K562 (cell line): Measurements from ENCODE around the gene ELP5. TPM values are rescaled to one million over a fixed set of nuclear protein-coding genes. Genes with fewer than 3 reads are reported as not detected.

Experiments used
- ATF7 ChIP-seq: fragments of 450-650 bp; IDR thresholded peaks from 2 replicates; pipeline ENCODE4 v1.7.1; 2014; ENCODE audit warnings: mild to moderate bottlenecking, moderate library complexity
- BHLHE40 ChIP-seq: IDR thresholded peaks from 2 replicates; pipeline ENCODE4 v1.6.1; 2011; ENCODE audit warnings: low read length, improper control_type of control experiment
- CCNT2 ChIP-seq: IDR thresholded peaks from 2 replicates; pipeline ENCODE4 v1.6.1; 2011; ENCODE audit warnings: borderline replicate concordance, low read depth, mild to moderate bottlenecking, moderate library complexity, mixed read lengths, low read length; ENCODE audit not compliant: insufficient read length; ENCODE audit errors: extremely low read depth
- FIP1L1 ChIP-seq: fragments of 200-400 bp; formaldehyde crosslinking; IDR thresholded peaks from 2 replicates; pipeline ENCODE4 v1.6.1; 2018; ENCODE audit warnings: mild to moderate bottlenecking, low read depth, low read length; ENCODE audit not compliant: poor library complexity, severe bottlenecking
- MAZ ChIP-seq, 2 experiments: fragments of 450-650 bp in 1 of 2; sonication (generic) in 1 of 2; formaldehyde crosslinking; IDR thresholded peaks in 1 of 2; conservative IDR thresholded peaks in 1 of 2; 2 replicates each; pipeline versions ENCODE4 v1.4.0 to v1.5.0; 2020; ENCODE audit warnings: mild to moderate bottlenecking in 1 of 2, missing genetic modification reagents in 1 of 2
- MTA2 ChIP-seq: fragments of 450-650 bp; IDR thresholded peaks from 2 replicates; pipeline ENCODE4 v1.6.1; 2016; ENCODE audit warnings: low read depth
- PCBP1 ChIP-seq: fragments of 200-400 bp; formaldehyde crosslinking; IDR thresholded peaks from 2 replicates; pipeline ENCODE4 v1.6.1; 2018; ENCODE audit warnings: mild to moderate bottlenecking, low read depth, low read length; ENCODE audit not compliant: poor library complexity, severe bottlenecking
- SIN3A ChIP-seq, 2 experiments: fragments of 150-350 bp in 1 of 2; IDR thresholded peaks; 2 replicates each; pipeline ENCODE4 v1.6.1; 2011 to 2016; ENCODE audit warnings: borderline replicate concordance in 2 of 2, low read depth in 2 of 2, low read length in 2 of 2, mild to moderate bottlenecking in 2 of 2, moderate library complexity in 2 of 2; ENCODE audit not compliant: control insufficient read depth in 1 of 2
- SMC3 ChIP-seq: conservative IDR thresholded peaks from 2 replicates; pipeline ENCODE4 v1.6.1; 2011; ENCODE audit warnings: low read depth, low read length, improper control_type of control experiment; ENCODE audit not compliant: insufficient read depth
- STAG1 ChIP-seq: sonication (generic); formaldehyde crosslinking; IDR thresholded peaks from 2 replicates; pipeline ENCODE4 v1.5.0; 2020; ENCODE audit warnings: missing genetic modification reagents, borderline replicate concordance
- polyA plus RNA-seq, 8 experiments: library from polyadenylated mRNA; depleted of rRNA in 4 of 8; stranded (reverse) in 5 of 8; unstranded in 3 of 8; fragments of >200 nt; fragmentation: Nextera tagmentation in 2 of 8; fragmentation: Illumina TruSeq in 1 of 8; extraction: Ambion mirVana in 2 of 8; extraction: Trizol in 1 of 8; gene quantifications; 2 replicates each; pipeline versions ENCODE4 v1.2.1 to v1.2.3, GENCODE V29; 2011 to 2014; ENCODE audit warnings: inconsistent platforms in 1 of 8, missing spikeins in 1 of 8
- total RNA-seq, 7 experiments: library from RNA; depleted of rRNA in 6 of 7; stranded (reverse); fragments of >200 nt in 6 of 7; fragmentation: Illumina TruSeq in 2 of 7; extraction: Trizol in 2 of 7; gene quantifications; 2 replicates each; pipeline versions ENCODE4 v1.2.1 to v1.2.3, GENCODE V29; 2011 to 2021; ENCODE audit warnings: low replicate concordance in 1 of 7
- TF ChIP-seq, protein P1 (sequence below): fragments of 450-650 bp; formaldehyde crosslinking; IDR thresholded peaks from 2 replicates; pipeline ENCODE4 v1.4.0; 2022; ENCODE audit warnings: missing genetic modification characterization
- TF ChIP-seq, protein P2 (sequence below): sonication (generic); formaldehyde crosslinking; IDR thresholded peaks from 2 replicates; pipeline ENCODE4 v1.5.0; 2020; ENCODE audit warnings: missing genetic modification reagents
- TF ChIP-seq, protein P3 (sequence below): sonication (generic); formaldehyde crosslinking; IDR thresholded peaks from 2 replicates; pipeline ENCODE4 v1.8.0; 2022; ENCODE audit warnings: mild to moderate bottlenecking, missing genetic modification reagents
- TF ChIP-seq, protein P4 (sequence below): fragments of 200-800 bp; sonication (Bioruptor generic); IDR thresholded peaks from 2 replicates; pipeline ENCODE4 v1.6.1; 2016; ENCODE audit warnings: missing genetic modification characterization, missing compliant biosample characterization

Gene ELP5
- total and polyA plus RNA-seq, 9 of the 15 experiments (the other 6 are each of a cell fraction or from before 2014, with no cell fraction given): 25.7 to 77.9 (median 52.9) TPM

DNA sequence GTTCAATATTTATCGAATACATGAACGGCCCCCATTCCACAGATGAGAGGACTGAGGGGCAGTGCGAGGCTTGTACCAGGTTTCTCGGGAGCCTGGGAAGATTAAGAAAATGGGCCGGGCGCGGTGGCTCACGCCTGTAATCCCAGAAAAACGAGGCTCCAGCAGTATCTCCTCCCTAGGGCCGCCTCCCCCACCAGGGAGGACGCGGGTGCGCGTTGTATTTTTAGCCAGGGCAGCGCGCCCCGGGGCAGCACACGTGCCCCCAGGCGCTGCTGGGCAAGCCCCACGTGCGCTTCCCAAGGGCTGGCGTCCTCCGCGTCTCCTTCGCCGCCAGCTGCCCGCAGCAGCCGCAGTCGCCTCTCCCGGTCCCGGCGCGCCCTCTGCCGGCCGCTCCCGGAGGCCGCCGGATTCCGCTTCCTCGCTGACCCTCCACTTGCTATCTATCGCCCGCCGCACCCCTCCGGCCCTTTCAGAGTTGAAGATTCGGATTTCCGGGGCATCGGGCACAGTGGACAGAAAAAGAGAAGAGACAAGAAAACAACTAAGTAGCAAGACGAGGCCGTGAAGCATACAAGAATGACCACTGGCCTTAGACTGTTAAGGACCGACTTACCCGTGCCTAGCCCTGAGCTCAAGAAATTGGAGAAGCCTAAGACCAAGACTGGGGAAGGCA, 44.3 kb downstream of the ELP5 start (continued):
- peak; percentile 83 for TF ChIP-seq SMC3
- TF ChIP-seq, protein P1, sequence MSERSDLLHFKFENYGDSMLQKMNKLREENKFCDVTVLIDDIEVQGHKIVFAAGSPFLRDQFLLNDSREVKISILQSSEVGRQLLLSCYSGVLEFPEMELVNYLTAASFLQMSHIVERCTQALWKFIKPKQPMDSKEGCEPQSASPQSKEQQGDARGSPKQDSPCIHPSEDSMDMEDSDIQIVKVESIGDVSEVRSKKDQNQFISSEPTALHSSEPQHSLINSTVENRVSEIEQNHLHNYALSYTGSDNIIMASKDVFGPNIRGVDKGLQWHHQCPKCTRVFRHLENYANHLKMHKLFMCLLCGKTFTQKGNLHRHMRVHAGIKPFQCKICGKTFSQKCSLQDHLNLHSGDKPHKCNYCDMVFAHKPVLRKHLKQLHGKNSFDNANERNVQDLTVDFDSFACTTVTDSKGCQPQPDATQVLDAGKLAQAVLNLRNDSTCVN (CRISPR knock-in tag): no peak
- TF ChIP-seq CCNT2: no peak
- TF ChIP-seq, protein P2, sequence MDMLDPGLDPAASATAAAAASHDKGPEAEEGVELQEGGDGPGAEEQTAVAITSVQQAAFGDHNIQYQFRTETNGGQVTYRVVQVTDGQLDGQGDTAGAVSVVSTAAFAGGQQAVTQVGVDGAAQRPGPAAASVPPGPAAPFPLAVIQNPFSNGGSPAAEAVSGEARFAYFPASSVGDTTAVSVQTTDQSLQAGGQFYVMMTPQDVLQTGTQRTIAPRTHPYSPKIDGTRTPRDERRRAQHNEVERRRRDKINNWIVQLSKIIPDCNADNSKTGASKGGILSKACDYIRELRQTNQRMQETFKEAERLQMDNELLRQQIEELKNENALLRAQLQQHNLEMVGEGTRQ (CRISPR knock-in tag): peak; percentile 36; the same call in 1 of the 2 replicates
- TF ChIP-seq PCBP1: no peak
- TF ChIP-seq, protein P3, sequence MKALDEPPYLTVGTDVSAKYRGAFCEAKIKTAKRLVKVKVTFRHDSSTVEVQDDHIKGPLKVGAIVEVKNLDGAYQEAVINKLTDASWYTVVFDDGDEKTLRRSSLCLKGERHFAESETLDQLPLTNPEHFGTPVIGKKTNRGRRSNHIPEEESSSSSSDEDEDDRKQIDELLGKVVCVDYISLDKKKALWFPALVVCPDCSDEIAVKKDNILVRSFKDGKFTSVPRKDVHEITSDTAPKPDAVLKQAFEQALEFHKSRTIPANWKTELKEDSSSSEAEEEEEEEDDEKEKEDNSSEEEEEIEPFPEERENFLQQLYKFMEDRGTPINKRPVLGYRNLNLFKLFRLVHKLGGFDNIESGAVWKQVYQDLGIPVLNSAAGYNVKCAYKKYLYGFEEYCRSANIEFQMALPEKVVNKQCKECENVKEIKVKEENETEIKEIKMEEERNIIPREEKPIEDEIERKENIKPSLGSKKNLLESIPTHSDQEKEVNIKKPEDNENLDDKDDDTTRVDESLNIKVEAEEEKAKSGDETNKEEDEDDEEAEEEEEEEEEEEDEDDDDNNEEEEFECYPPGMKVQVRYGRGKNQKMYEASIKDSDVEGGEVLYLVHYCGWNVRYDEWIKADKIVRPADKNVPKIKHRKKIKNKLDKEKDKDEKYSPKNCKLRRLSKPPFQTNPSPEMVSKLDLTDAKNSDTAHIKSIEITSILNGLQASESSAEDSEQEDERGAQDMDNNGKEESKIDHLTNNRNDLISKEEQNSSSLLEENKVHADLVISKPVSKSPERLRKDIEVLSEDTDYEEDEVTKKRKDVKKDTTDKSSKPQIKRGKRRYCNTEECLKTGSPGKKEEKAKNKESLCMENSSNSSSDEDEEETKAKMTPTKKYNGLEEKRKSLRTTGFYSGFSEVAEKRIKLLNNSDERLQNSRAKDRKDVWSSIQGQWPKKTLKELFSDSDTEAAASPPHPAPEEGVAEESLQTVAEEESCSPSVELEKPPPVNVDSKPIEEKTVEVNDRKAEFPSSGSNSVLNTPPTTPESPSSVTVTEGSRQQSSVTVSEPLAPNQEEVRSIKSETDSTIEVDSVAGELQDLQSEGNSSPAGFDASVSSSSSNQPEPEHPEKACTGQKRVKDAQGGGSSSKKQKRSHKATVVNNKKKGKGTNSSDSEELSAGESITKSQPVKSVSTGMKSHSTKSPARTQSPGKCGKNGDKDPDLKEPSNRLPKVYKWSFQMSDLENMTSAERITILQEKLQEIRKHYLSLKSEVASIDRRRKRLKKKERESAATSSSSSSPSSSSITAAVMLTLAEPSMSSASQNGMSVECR (CRISPR knock-in tag): peak; percentile 71; the same call in 1 of the 2 replicates
- TF ChIP-seq SIN3A (IDR thresholded peaks at IDR 0.05; ENCODE audit: borderline replicate concordance in 2 of 2, control insufficient read depth in 1 of 2, low read depth in 2 of 2, low read length in 2 of 2): peak in 1 of 2 experiments; percentile 50; a peak in 1 of 4 replicates
- TF ChIP-seq STAG1 (CRISPR knock-in tag): peak; percentile 42; the same call in 1 of the 2 replicates
- no peak for TF ChIP-seq MTA2
- peak; percentile 30 for TF ChIP-seq FIP1L1
- peak; percentile 82 for TF ChIP-seq BHLHE40
- TF ChIP-seq, protein P4, sequence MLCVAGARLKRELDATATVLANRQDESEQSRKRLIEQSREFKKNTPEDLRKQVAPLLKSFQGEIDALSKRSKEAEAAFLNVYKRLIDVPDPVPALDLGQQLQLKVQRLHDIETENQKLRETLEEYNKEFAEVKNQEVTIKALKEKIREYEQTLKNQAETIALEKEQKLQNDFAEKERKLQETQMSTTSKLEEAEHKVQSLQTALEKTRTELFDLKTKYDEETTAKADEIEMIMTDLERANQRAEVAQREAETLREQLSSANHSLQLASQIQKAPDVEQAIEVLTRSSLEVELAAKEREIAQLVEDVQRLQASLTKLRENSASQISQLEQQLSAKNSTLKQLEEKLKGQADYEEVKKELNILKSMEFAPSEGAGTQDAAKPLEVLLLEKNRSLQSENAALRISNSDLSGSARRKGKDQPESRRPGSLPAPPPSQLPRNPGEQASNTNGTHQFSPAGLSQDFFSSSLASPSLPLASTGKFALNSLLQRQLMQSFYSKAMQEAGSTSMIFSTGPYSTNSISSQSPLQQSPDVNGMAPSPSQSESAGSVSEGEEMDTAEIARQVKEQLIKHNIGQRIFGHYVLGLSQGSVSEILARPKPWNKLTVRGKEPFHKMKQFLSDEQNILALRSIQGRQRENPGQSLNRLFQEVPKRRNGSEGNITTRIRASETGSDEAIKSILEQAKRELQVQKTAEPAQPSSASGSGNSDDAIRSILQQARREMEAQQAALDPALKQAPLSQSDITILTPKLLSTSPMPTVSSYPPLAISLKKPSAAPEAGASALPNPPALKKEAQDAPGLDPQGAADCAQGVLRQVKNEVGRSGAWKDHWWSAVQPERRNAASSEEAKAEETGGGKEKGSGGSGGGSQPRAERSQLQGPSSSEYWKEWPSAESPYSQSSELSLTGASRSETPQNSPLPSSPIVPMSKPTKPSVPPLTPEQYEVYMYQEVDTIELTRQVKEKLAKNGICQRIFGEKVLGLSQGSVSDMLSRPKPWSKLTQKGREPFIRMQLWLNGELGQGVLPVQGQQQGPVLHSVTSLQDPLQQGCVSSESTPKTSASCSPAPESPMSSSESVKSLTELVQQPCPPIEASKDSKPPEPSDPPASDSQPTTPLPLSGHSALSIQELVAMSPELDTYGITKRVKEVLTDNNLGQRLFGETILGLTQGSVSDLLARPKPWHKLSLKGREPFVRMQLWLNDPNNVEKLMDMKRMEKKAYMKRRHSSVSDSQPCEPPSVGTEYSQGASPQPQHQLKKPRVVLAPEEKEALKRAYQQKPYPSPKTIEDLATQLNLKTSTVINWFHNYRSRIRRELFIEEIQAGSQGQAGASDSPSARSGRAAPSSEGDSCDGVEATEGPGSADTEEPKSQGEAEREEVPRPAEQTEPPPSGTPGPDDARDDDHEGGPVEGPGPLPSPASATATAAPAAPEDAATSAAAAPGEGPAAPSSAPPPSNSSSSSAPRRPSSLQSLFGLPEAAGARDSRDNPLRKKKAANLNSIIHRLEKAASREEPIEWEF (CRISPR knock-in tag): no peak
- TF ChIP-seq ATF7: peak; percentile 17; the same call in 1 of the 2 replicates
- TF ChIP-seq MAZ (CRISPR knock-in tag; conservative IDR thresholded peaks at IDR 0.05 in 1 of 2, IDR thresholded peaks at IDR 0.05 in 1 of 2): peak in 1 of 2 experiments; percentile 24; a peak in 1 of 4 replicates
